Uterus (tissue), 4 donors: ENCODE results near the gene CAPS. TPM values are rescaled to one million over a fixed set of nuclear protein-coding genes. Genes with fewer than 3 reads are reported as not detected.
A peak's percentile ranks its signal among the peaks of the same experiment; 100 is the strongest.

Source experiments
- DNase-seq, 2 donors: peaks; one replicate each; pipeline ENCODE4 v3.0.0-alpha.2; 2019 to 2020
- H3K27ac ChIP-seq, 2 donors: fragments of 200-600 bp; sonication (generic); 1 replicate in 1 of 2; 2 replicates in 1 of 2; pipeline ENCODE4 v1.5.1; 2016 to 2018
- H3K27me3 ChIP-seq, 2 donors: fragments of 200-600 bp; sonication (generic); one replicate each; pipeline ENCODE4 v1.5.1; 2018 to 2019; ENCODE audit warnings: control low read depth in 1 of 2
- H3K36me3 ChIP-seq, 2 donors: fragments of 200-600 bp; sonication (generic); one replicate each; pipeline ENCODE4 v1.5.1; 2019; ENCODE audit warnings: control low read depth in 1 of 2
- H3K4me1 ChIP-seq, 2 donors: fragments of 200-600 bp; sonication (generic); one replicate each; pipeline ENCODE4 v1.5.1; 2018 to 2019; ENCODE audit warnings: control low read depth in 1 of 2
- H3K4me3 ChIP-seq, 2 donors: fragments of 200-600 bp; sonication (generic); 1 replicate in 1 of 2; 2 replicates in 1 of 2; pipeline ENCODE4 v1.5.1; 2018 to 2019; ENCODE audit warnings: mild to moderate bottlenecking in 1 of 2
- H3K9me3 ChIP-seq, 2 donors: fragments of 200-600 bp; sonication (generic); one replicate each; pipeline ENCODE4 v1.5.1; 2019; ENCODE audit warnings: control low read depth in 1 of 2
- CTCF ChIP-seq, 4 experiments: fragments of 200-600 bp in 2 of 4; fragments of 450-650 bp in 2 of 4; sonication (generic) in 2 of 4; IDR thresholded peaks; one replicate each; pipeline ENCODE4 v1.5.1; 2016 to 2019; ENCODE audit warnings: antibody characterized with exemption in 4 of 4, mild to moderate bottlenecking in 2 of 4, moderate library complexity in 1 of 4
- POLR2A ChIP-seq, 2 donors: fragments of 450-650 bp; IDR thresholded peaks; one replicate each; pipeline ENCODE4 v1.6.1; 2016; ENCODE audit warnings: antibody characterized with exemption in 2 of 2, mild to moderate bottlenecking in 1 of 2, moderate library complexity in 1 of 2
- intact Hi-C: fragments of 100-400 bp; cut with DNase I; formaldehyde crosslinking; loops from one replicate; pipeline ENCODE4 v1.15.1; 2023; ENCODE audit warnings: low total_unique reads
- total RNA-seq, 4 donors: library from RNA; depleted of rRNA in 3 of 4; stranded (reverse); fragments of >200 nt in 3 of 4; gene quantifications; one replicate each; pipeline versions ENCODE4 v1.1.0 to v1.2.4, GENCODE V29; 2014 to 2023
- donor health status: DM: yes; HTN: yes; CAD: no.

CAPS gene
- total RNA-seq, 4 donors from 2014 or later, result 2.0 to 48.7 (median 12.4) TPM

- DNase-seq, result no peak
- no peaks in the 10 kb centered on the region for H3K9me3 ChIP-seq
- no peak overlapping the region for H3K27ac ChIP-seq
- TF ChIP-seq POLR2A (IDR thresholded peaks at IDR 0.05) (no peak), CTCF (IDR thresholded peaks at IDR 0.05) (no peak)
- no peaks in the 10 kb centered on the region for H3K27me3 ChIP-seq
- intact Hi-C loops, result no loop called here
- H3K4me3 ChIP-seq, result no peak overlapping the region
- peaks cover 0 to 6% of the 10 kb centered on the region in 2 donors for H3K4me1 ChIP-seq
- no peaks in the 10 kb centered on the region for H3K36me3 ChIP-seq
Measured at GRCh38 chr19:5921516-5922160, 7.6 kb downstream of the CAPS start.

DNA sequence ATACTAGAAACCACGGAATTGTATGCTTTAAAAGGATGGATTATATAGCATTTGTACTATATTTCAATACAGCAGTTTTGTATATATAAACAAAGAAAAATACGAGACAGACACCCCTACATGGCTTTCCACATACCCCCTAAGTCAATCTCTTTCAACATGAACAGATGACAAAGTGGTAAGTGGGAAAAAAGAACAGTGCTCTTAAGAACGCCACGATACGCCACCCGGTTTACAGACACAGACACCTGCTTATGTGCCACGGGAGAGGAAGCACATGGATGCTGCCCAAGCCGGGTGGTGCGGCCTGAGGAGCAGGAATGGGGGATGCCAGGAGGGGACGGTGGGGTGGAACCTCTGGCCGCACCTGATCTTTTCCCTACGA, 8.1 kb downstream of the CAPS start:
- intact Hi-C loops, result no loop called here
- H3K27me3 ChIP-seq, result no peaks in the 10 kb centered on the region
- DNase-seq, result no peak
- H3K9me3 ChIP-seq, result no peaks in the 10 kb centered on the region
- no peaks in the 10 kb centered on the region for H3K36me3 ChIP-seq
- TF ChIP-seq POLR2A (IDR thresholded peaks at IDR 0.05) (no peak), CTCF (IDR thresholded peaks at IDR 0.05) (no peak)
- H3K27ac ChIP-seq, result no peak overlapping the region
- peaks cover 0 to 7% of the 10 kb centered on the region in 2 donors for H3K4me1 ChIP-seq
- H3K4me3 ChIP-seq, result no peak overlapping the region

GRCh38 chr19:5923356-5923755, 9.3 kb downstream of the CAPS start:
- H3K27ac ChIP-seq, result no peak overlapping the region
- TF ChIP-seq POLR2A (IDR thresholded peaks at IDR 0.05) (no peak), CTCF (IDR thresholded peaks at IDR 0.05) (no peak)
- no peaks in the 10 kb centered on the region for H3K9me3 ChIP-seq
- no peak for DNase-seq
- no peaks in the 10 kb centered on the region for H3K36me3 ChIP-seq
- intact Hi-C loops, result no loop called here
- H3K4me3 ChIP-seq, result no peak overlapping the region
- no peaks in the 10 kb centered on the region for H3K27me3 ChIP-seq
- peaks cover 3 to 13% of the 10 kb centered on the region in 2 donors for H3K4me1 ChIP-seq

DNA sequence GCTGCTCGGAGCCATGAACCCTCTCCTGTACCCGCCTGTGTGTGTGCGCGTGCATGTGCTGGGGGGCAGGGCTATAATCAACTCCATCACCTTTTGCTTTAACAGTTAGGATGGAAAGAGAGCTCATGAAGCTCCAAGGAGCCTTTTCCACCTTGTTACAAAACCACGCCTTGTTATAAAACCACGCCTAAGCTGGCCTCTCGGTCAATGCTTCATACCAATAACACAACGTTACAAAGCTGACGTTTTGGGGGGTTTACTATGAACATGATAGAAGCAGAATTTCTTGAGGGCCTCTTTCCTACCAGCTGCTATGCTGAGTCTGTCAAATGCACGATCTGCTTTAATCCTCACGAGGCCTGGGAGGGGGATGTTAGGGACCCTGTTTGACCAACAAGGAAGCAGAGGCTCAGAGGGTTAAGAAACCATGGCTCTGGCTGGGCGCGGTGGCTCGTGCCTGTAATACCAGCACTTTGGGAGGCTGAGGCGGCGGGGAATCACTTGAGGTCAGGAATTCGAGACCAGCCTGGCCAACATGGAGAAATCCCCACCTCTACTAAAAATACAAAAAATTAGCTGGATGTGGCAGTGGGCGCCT, 11.9 kb downstream of the CAPS start:
- H3K27ac ChIP-seq, result peak overlapping the region; percentile 57 to 79
- H3K27me3 ChIP-seq, result no peaks in the 10 kb centered on the region
- H3K4me1 ChIP-seq, result peaks cover 3 to 13% of the 10 kb centered on the region in 2 donors
- no peak for DNase-seq
- no peaks in the 10 kb centered on the region for H3K36me3 ChIP-seq
- H3K9me3 ChIP-seq, result no peaks in the 10 kb centered on the region
- intact Hi-C loops, result no loop called here
- TF ChIP-seq CTCF (IDR thresholded peaks at IDR 0.05), result no peak
- no peak for TF ChIP-seq POLR2A (IDR thresholded peaks at IDR 0.05)
- H3K4me3 ChIP-seq, result no peak overlapping the region

DNA sequence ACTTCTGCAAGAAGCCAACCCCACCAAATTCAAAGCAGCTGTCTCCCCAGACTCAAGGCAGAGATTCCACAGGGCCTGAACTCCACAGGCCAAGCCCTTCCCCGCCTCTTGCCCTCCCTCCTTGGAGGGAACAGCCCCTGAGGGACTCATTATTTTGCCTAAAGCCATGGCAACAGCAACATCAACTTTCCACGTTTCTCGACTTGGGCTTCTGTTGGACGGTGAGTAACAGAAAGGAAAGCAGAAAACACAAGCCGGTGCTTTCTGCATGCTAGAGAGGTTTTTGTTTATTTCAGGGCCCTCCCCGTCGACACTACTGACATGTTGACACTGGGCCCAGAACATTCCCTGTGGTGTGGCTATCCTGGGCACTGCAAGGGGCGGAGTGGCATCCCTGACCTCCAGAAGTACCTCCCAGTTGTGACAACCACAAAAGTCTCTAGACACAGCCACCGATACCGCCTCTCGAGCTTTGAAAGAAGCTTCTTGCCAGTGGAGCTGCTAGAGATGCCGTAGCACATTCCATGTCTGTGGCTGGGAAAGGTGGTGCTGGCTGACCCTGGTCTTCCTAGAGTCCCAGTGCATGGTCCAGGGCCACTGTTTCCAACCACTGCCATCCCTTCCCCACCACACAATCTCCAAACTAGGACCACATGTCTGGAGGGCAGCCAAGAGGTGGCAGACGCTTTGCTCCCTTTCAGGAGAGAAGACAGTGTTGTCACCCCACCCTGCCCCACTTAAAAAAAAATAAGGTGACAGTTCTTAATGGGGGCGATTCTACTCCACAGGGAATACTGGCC, 12.8 kb downstream of the CAPS start:
- peak overlapping the region; percentile 66 to 79 for H3K27ac ChIP-seq
- no peaks in the 10 kb centered on the region for H3K27me3 ChIP-seq
- intact Hi-C loops, result no loop called here
- H3K36me3 ChIP-seq, result no peaks in the 10 kb centered on the region
- TF ChIP-seq CTCF (IDR thresholded peaks at IDR 0.05) (no peak), POLR2A (IDR thresholded peaks at IDR 0.05) (no peak)
- peak; percentile 81 for DNase-seq
- H3K9me3 ChIP-seq, result no peaks in the 10 kb centered on the region
- H3K4me1 ChIP-seq, result peaks cover 3 to 13% of the 10 kb centered on the region in 2 donors
- H3K4me3 ChIP-seq, result no peak overlapping the region
